Suppressor macrophage treated with lipopolysaccharide for 1 hour (primary cell): ENCODE data around the gene HSFX2.
A peak's percentile ranks its signal among the peaks of the same experiment; 100 is the strongest.
"Not testable (repeated sequence)": the region's sequence is repeated elsewhere in the genome, so short reads cannot be mapped to it uniquely, and the experiment has no call there.

Experiments used
- DNase-seq, 3 donors: peaks; one replicate each; pipeline ENCODE4 v3.0.0-alpha.2; 2020 to 2022

Gene HSFX2

DNA sequence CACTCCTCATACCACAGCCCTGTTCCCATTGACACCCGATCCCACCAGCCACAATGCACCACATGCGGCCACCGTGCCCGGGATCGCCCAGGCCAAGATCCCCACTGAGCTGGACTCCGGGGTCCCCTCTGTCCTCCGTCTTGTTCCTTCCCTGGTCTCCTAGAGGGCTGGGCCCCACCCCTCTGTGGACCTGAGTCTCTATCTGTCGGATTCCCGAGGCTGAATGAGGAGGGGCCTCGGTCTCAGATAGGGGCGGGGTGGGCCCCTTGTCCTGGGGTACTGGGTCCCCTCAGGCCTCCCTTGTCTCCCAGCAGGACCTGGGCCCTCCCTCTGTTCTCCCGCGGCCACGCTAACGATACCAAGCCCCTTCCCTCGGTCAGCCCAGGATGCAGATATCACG, 9.5 kb downstream of the HSFX2 start:
- not testable (repeated sequence) for DNase-seq

DNA sequence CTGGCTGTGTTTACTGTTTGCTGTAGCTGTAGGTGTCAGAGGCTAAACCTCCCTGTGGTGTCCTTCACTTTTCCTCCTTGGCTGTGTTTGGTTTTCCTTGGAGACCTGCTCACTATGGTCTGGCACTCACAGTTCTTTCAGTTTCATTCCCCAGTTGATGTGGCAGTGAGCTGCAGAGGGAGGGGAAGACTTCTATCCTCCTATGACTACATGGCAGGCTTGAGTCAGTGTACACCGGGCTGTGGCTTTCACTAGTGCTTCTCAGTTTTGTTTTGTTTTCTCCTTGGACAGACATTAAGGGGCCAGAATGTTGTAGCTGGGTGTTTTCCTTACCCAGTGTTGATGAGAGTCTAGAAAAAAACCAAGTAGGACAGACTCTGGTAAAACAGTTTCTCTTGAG, 21.7 kb downstream of the HSFX2 start:
- not testable (repeated sequence) for DNase-seq

DNA sequence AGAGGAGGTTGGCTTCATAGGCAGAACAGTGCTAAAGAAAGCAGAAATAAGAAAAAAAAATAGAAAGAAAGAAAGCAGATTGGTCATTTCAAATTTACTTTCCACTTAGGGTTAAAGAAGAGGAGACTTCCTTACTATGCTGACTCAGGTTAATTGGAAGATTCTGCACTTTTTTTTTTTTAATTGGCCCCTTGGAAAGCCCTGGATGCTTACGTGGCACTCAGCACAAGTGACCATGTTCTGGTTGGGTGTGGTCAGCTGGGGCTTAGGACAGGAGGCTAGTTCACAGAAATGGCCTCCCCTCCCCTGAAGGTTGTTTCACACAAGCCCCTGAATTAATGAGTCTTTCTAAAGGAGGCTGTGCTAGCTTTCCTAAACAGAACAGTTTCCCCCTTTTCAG, 22.4 kb downstream of the HSFX2 start:
- peak in 1 of 3 donors; percentile 12 for DNase-seq

DNA sequence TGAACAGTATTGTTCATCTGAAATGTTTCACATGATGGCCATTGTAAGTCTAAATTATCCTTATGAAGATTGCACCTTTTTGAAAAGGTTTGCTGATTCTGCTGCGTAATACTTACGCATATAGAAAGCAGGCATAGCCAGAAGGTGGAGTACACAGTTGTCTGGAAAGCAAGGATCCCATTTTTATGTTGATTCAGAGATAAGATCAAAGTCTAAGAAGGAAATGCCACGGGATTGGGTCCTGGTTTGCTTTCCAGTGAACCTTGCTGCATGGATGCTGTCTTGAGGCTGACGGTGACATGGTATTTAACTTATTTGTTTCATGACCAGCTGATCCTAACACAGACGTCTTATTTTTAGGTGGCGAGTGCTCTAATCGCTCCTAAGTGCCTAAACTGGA, 23.3 kb downstream of the HSFX2 start:
- no peak for DNase-seq

DNA sequence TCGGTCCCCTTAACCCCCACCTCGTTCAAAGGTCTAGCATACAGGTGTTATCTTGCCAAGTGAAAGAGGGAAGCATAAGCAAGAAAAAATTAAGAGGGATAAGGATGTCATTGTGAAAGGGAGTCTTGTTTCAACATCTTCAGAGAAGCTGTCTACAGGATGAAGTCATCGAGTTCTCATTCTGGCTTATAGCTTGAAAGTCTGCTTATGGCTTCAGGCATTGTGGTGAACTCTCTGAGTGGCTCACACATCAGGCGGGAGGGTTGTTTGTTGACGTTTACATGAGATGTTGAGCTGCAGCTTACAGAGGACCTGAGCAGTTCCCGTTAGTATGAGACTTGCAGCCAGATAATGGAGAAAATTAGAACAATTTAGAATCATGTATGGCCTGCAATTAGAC, 24.4 kb downstream of the HSFX2 start:
- DNase-seq = no peak

DNA sequence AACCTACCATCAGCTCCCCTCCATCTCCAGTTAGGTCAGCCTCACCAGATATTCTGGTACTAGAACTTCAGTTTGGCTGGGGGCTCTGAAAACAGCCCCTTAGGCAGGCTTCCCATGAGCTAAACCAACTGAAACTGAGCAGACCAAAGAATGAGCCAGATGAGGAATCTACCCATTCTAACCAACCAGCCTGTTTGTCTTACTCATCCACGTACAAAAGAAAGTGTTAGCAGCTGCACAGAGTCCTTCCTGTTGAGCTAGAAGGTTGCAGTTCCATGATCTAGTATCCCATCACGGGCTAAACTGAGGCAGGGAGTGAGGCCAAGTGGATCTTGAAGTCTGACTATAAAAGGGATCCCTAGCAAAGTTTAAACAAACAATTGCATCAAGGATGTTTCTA, 25.3 kb downstream of the HSFX2 start:
- no peak for DNase-seq

DNA sequence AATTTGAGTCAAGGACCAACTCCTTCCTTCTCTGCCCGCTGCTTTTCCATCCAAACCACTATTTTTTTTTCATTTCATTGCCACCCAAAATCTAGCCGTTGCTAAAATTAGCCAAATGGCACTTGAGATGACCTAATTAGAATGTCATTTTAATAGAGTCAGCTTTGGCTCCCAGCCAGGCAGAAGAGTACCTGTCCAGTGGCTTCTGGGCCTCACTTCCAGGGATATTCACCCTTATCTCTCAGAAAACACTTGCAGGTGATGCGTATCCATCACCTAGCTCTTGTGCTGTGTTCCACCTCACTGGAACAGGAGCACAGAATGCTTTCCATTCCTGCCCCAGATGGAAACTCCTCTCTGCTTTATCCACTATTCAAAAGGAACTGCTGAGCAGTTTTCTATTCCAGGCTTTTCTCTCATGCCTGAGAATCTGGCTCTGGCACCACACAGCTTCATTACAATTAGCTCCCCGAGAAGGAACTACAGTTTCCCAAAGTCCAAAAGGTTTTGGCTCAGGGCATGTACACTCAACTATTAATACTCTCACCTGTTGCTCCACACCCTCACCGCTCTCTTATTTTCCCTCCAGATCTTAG, 26.3 kb downstream of the HSFX2 start:
- DNase-seq = no peak

DNA sequence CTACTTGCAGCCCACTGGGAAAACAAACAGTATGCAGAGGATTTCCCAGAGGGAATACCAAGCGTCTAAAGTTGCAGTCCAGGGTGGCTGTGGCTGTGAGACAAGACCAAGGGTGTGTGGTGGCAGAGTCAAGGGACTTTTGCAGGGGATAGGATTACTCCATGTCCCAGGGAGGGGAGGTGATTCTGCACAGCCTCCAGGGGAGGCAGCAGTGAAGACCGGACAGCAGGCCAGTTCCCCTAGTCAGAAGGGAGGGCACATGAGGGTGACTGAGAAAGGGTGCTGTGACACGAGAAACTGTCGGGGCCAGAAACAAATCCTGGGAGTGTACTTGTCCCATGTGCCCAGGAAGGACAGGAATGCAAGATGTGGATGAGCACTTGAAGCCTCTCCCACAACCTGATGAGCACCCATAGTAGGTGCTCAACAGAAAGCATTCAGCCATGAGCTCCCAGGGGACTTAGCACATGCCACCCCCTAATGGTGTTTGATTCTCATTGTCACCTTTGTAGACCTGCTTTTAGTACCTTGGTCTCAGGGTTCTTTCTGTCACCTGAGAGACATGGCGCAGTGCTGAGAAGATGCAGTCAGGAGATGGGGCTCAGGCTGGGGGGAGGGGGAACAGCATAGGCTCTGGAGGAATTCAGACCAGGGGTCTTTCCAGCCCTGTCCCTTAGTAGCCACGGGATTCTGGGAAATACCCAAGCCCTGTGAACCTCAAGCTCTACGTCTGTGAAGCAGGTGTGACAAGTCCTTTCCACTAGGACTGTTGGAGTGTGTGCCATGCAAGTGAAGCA, 27.3 kb downstream of the HSFX2 start:
- no peak for DNase-seq

DNA sequence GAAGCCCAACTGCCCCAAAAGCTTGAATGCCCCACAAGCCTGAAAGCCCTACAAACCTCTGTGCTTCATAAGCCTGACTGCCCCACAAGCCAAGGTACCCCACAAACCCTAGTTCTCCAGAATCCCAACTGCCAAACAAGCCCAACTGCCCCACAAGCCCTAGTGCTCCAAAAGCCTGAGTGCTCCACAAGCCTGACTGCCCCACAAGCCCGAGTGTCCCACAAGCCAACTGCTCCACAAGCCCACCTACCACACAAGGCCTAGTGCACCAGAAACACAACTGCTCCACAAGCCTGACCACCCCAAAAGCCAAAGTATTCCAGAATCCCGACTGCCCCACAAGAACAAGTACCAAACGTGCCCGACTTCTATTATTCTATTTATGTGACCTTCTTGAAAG, 31.8 kb downstream of the HSFX2 start:
- no peak for DNase-seq

DNA sequence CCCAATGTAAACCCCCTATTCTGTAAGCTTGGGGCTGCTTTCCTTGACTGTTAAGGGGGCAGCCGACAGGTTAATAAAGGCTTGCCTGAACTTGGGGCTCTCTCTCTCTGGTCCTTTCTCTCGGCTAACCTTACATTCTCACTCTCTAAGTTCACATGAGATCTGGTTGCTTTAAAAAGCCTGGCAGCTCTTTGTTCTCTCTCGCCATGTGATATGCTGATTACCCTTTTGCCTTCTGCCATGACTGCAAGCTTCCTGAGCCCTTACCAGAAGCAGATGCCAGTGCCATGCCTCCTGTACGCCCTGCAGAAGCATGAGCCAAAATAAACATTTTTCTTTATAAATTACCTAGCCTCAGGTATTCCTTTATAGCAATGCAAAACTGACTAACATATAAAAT, 39.9 kb downstream of the HSFX2 start:
- not testable (repeated sequence) for DNase-seq

DNA sequence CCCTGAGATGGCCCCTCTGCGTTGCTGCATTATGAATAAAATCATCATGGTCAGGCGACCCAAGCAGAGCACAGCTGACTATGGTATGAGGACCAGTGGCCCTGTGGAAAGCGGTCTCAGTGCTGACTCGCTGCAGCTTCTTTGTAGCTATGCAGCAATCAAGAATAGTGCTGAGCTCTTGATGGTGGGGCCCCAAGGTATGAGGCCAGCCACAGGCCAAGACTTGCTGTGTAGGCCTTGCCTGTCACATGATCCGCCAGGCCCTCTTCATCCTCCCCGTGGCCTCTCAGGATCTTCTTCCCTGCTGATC, 43.2 kb downstream of the HSFX2 start:
- not testable (repeated sequence) for DNase-seq

DNA sequence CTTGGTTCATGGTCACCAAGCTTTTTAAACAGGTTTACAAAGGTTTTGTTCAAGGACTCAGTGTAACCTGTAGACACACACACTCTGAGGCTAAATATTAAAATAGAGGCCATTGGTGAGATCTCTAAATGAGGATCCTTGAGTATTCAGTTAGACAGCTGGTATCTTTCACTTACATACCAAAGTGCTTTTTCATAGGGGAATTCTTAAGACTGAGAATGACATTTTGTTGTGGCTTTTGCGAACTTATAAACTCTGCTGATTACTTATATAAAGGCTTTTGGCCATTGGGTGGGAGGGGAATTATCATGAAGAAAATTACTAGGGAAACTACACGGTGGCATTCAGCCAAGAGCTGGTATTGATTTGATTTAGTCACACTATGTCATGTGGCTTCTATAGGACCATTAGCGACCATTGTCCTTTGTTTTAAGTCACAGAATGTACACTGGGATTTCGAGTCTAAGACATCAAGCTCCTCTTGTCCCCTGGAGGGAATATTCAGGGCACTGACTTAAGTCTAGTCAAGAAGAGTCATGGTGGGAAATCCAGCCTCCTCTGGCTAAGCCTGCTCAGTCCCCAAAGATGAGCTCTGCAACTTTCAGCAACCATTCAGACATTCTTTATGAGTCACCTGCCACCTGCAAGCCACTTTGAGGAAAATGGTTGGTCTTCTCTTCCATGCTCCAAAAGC, 43.7 kb downstream of the HSFX2 start:
- DNase-seq = not testable (repeated sequence)

DNA sequence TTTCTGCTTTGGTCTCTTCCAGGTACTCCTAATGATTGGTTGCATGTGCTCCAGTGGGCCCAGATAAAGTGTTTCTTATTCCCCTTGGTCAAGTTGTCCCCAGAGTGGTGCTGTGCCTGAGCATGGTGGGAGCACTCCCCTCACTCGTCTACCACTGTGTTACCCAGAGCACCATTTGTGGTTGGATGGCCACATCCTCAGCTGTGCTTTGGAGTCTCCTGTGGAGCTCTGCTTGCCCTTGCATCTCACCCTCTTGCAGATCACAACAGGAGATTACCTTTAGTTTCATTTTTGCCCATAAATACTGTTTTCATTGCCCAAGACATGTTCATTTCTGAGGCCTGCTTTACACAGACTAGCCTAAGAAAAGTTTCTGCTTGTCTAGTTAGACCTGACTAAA, 44.7 kb downstream of the HSFX2 start:
- not testable (repeated sequence) for DNase-seq

DNA sequence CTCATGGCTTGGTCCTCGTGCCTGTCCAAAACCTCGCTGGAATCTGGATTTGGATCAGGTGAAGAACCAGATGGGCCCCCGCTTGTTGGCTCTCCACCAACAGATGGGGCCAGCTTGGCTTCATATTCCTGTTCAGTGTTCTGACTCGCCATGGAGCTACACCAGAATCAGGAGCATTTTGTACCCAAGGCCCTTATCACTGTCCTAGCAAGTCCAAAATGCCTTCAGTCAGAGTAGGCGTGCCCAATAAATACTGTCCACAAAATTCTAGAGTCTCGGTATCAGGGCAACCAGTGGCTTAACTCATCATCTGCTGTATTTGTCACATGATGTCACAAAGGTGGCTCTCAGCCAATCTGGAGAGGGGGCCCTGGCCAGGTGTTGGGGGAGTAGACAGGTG, 45.4 kb downstream of the HSFX2 start, which contains the start of gene HSFX3:
Gene HSFX3 (minus strand): TSS at position 224 of the 400 bp plus-strand sequence. CDS start 72 bp downstream, at position 152.
- not testable (repeated sequence) for DNase-seq

DNA sequence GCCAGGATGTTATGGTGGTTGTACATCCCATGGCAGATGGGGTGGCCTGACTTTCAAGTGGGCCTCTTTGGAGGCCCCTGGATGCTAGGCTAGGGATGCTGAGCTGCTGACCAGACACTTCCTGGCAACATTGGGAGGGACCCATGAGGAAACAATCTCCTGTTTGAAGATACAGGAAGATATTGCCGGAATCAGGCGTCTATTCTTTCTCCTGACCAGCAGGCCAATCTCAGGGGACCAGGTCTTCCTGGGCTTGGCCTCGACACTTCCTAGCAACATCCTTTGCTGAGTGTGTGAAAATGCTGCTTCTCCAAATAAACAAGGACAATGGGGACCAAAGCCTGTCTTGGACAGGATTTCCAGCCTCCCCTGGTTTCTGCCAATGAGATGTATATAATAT, 47.3 kb downstream of the HSFX2 start:
- DNase-seq = not testable (repeated sequence)

DNA sequence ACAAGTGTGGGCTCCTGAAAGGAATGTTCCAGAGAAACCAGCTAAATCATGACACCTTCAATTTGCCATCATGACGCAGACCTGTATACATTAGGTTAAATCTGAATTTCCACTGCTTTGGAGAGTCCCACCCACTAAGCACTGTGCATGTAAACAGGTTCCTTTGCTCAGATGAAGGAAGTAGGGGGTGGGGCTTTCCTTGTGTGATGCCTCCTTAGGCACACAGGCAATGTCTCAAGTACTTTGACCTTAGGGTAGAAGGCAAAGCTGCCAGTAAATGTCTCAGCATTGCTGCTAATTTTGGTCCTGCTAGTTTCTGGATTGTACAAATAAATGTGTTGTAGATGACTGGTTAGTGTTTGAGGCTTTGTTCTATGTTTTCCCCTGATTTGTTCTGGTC, 48.2 kb downstream of the HSFX2 start:
- DNase-seq = not testable (repeated sequence)

DNA sequence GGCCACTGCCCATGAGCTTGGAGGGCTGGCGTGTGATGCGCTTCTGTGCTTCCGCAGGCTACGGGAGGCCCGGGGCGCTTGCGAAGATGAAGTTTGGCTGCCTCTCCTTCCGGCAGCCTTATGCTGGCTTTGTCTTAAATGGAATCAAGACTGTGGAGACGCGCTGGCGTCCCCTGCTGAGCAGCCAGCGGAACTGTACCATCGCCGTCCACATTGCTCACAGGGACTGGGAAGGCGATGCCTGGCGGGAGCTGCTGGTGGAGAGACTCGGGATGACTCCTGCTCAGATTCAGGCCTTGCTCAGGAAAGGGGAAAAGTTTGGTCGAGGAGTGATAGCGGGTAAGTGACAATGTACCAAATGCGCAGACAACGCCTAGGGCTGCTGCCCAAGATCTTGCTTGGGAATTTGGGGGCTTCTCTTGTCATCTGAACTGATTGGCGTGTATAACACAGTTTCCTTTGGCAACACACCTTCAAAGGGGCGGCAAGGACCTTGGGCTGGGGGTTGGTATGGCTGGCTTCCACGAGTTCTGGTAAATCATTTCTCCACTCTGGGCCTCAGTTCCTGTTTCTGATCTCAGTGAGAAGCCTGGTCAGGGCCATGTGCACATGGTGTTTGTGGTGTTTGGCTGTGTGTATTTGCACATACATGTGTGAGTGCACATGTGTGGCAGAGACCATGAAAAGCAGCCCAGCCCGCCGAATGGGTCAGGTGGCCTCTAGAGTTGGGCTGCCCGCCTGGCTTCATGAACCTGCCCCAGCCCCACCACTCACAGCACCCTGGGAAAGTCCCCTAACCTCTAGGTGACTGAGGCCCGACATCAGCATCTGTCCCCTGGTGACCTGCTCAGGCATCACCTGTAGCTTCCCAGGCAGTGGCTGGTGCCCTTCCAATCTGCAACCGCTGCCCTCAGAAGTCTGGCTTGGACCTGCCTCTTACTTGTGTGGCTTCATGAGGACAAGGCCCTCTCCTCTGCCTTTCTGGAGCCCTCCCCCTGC, 49.3 kb downstream of the HSFX2 start:
- peak in 2 of 3 donors; percentile 7 to 33 for DNase-seq
